COLO829 (cell line): ENCODE results near the gene EFCAB11.

ENCODE experiments used
- DNase-seq: peaks from one replicate; pipeline ENCODE4 v3.0.0; 2012; ENCODE audit warnings: low spot score

The EFCAB11 gene

DNA sequence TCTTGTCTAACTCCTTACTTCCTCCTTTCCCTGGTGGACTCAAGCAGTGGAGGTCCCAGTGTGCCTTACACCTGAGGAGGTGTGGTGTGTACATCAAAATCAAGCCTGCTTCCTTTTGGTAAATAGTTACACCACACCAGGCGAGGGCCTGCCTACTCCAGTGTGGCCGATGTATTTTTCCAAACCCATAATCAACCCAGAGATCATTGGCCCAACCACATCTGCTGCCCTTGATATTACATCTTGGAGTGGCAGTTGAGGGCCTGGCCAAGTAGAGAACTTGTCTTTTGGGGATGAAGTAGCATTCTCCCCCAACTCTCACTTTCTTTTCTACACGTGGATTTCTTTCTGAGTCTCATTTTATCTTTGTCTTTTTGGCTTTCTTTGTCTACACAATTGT, 187.4 kb downstream of the EFCAB11 start:
- no peak for DNase-seq

DNA sequence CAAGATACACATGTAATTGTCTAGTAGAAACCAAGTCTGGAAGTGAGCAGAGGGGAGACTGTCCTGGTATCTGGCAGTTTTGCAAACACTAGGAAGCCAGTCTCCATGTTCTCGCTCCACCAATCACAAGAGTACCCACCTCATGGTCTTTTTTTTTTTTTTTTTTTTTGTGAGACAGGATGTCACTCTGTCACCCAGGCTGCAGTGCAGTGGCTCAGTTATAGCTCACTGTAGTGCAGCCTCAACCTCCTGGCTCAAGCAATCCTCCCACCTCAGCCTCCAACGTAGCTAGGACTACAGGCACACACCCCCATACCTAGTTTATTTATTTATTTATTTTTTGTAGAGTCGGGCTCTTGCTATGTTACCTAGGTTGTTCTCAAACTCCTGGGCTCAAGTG, 189.2 kb downstream of the EFCAB11 start:
- DNase-seq, result no peak

DNA sequence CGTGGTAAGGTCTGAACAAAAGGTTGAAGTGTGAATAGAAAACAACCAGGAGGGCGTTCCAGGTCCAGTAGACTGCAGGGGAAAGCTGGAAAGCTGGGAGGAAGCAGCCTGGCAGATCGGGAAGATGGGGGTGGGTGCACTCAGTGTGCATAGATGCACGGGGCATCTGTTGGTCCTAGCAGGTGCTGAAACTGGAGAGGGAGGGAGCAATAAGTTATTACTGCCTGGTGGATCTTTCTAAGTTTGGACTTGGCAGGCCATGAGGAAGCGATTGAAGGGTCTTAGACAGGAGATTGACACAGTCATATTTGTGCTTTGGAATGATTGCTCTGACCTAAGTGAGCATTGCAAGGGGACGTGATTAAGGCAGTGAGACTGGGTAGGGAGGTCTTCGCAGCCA, 194.4 kb downstream of the EFCAB11 start:
- no peak for DNase-seq

DNA sequence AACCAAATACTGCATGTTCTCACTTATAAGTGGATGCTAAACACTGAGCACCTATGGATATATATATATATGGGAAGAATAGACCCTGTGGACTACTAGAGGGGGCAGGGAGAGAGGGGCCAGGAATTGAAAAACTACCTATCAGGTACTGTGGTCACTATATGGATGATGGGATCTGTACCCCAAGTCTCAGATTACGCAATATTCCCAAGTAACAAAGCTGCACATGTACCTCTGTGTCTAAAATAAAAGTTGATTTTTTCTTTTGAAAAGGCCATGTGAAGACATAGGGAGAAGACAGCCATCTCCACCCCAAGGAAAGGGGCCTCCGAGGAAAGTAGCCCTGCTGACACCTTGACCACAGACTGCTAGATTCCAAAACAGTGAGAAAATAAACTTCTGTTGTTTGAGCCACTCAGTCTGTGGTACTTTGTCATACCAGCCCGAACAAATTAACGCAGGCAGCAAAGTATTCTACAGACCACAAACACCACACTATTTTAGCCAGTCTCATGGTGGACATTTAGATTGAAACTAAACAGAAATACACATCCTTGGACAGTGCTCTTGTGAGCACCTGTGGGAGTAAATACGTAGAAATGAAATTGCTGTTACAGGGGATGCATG, 197.1 kb downstream of the EFCAB11 start:
- no peak for DNase-seq

DNA sequence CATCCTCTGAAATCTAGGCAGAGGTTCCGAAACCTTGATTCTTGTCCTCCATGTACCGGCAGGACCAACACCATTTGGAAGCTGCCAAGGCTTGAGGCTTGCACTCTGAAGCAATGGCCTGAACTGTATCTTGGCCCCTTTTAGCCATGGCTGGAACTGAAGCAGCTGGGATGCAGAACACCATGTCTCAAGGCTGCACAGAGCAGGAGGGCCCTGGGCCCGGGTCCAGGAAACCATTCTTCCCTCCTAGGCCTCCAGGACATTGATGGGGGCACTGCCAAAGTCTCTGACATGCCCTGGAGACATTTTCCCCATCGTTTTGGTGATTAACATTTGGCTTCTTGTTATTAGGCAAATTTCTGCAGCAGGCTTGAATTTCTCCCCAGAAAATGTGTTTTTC, 198.7 kb downstream of the EFCAB11 start:
- DNase-seq, result no peak

DNA sequence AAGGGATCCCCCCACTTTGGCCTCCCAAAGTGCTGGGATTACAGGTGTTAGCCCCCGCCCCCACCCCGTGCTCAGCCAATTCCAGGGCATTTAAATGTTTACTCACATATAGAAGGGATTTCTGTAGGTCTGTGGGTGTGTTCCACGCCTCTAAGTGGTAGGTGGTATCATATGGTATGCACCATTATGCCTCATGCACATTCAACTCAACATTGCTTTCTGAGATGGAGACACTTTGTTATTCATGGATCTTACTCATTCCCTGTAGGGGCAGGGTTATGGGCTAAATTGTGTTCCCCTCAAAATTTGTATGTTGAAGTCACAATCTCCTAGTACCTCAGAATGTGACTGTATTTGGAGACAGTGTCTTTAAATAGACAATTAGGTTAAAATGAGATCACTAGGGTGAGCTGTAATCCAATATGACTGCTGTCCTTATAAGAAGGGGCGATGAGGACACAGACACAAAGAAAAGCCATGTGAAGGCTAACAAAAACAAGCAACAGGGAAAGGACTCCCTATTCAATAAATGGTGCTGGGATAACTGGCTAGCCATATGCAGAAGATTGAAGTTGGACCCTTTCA, 200.6 kb downstream of the EFCAB11 start:
- no peak for DNase-seq

DNA sequence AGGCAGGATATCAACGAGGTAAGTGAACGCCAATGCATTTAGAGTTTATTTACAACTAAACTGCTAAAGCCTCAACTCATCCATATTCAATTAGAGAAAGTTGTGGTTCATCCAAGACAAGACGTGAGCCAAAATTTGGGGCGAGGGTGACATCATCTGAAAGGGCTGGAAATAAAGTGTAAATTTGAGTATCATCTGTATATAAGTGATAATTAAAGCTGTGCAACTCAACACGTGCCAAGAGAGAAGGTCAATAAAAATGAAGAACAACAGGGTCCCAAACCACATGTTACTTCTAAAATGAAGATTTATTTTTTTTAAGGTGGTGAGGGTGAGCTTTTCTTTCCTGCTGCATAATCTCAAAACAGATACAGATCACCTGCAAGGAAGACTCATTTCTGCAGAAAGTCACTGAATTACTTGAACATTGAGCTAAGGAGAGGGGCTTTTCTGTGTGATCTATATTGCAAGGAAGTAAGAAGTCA, 203.6 kb downstream of the EFCAB11 start:
- no peak for DNase-seq

DNA sequence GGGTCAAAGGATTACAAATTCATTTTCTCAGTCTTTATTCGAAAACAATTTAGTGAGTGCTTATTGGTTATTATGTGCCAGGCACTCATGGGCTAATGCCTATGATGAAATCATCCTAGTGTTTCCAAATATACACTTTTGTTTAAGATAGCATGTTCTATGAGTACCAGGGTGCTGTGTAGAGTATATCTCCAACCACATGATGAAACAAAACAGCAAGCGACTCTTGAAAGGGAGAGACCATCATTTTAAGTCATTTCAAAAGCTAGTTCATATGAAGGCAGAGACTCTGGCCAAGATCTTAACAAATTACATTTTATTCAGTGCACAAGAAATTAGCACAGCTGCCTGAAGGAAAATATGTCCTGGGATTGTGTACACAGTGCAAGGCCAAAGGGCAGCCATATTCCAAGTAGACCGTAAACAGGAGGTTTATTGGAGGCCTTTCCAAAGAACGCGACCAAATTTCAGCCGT, 204.2 kb downstream of the EFCAB11 start:
- no peak for DNase-seq

DNA sequence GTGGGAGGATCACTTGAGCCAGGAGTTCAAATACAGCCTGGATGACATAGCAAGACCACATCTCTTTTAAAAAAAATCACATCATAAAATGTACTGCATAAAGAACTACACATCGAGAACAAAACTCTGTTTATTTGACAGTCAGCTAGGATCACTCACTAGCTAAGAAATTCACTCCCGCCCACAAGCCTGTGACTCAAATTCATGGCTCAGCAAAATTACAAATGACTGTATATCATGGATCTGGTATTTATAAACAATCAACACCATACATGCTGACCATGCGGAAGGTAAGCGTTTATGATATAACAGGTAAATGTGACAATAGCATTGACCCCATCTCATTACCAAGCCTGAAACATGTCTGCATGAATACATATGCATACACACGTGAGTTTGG, 206.5 kb downstream of the EFCAB11 start:
- peak; percentile 71 for DNase-seq

DNA sequence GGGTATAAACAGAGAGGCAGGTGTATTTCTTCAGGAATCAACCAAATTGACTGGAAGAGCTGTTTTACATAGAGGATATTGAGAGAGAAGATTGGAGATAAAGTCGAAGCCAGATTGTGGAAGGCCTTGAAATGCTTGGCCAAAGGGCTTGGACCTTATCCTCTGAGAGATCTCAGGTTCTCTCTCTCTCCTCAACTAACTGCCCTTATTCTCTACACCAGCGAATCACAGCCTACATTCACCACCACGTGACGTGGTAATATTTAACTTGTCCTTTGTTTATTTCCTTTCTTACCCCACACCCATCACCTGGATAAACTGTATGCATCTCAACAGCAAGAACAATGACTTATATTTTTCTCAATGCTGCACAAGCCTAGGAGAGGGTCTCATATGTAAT, 207.4 kb downstream of the EFCAB11 start:
- no peak for DNase-seq

DNA sequence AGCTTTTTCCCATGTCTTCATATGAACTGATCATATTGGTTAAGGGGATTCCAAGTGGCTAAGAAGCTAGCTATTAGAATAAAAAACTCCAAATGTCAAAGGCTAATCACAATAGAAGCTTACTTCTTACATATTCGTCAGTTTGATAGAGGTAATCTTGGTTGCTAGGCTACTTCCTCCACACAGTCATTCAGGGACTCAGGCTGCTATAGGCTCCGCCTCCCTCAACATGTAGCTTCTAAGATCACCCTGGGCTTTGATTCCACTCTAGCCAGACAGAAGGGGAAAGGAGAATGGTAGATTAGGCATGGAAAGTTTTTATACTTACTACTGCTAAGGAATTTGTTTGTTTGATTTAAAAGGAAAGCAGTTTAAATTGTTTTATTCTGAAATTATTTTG, 207.9 kb downstream of the EFCAB11 start:
- no peak for DNase-seq

DNA sequence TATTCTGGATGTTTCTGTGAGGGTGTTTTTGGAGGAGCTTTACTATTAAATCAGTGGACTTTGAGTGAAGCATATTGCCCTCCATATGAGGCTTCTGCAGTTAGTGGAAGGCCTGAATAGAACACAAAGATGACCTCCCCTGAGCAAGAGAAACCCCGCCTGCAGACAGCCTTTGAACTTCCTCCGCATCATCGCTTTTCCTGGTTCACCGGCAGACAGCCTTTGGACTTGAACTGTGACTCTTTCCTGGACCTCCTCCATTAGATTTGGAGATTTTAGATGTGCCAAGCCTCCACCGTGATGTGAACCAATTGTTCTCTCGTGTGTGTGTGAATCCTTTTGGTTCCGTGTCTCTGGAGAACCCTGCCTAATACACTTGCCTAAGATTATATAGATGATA, 208.4 kb downstream of the EFCAB11 start:
- no peak for DNase-seq
